HuH-7 (cell line): ENCODE measurements around the gene DEDD2.

Experiments
- DNase-seq: peaks from one replicate; pipeline ENCODE4 v3.0.0; 2011; ENCODE audit warnings: low spot score

Gene DEDD2

GRCh38 chr19:42170715-42171114 lies 46.8 kb downstream of the DEDD2 start:
- DNase-seq = no peak

GRCh38 chr19:42169486-42170413 lies 47.7 kb downstream of the DEDD2 start:
- DNase-seq = no peak

- DNase-seq = no peak
These were observed 49.3 kb downstream of the DEDD2 start for GRCh38 chr19:42168206-42168605.

- no peak for DNase-seq
These were observed 51.2 kb downstream of the DEDD2 start for GRCh38 chr19:42166316-42166715.

GRCh38 chr19:42165146-42165545 lies 52.3 kb downstream of the DEDD2 start:
- DNase-seq = no peak

GRCh38 chr19:42161616-42162263 lies 55.7 kb downstream of the DEDD2 start:
- DNase-seq = no peak

GRCh38 chr19:42159942-42160341 lies 57.5 kb downstream of the DEDD2 start:
- no peak for DNase-seq

- DNase-seq = no peak
These were observed 58.6 kb downstream of the DEDD2 start for GRCh38 chr19:42158926-42159325.

GRCh38 chr19:42156571-42156970 lies 60.9 kb downstream of the DEDD2 start:
- DNase-seq = no peak

- DNase-seq = no peak
These were observed 61.7 kb downstream of the DEDD2 start for GRCh38 chr19:42155796-42156195.

- no peak for DNase-seq
These were observed 62.8 kb downstream of the DEDD2 start for GRCh38 chr19:42154471-42155323.

- no peak for DNase-seq
These were observed 63.6 kb downstream of the DEDD2 start for GRCh38 chr19:42153672-42154433.

- no peak for DNase-seq
These were observed 64.4 kb downstream of the DEDD2 start for GRCh38 chr19:42152910-42153671.

- no peak for DNase-seq
These were observed 65.4 kb downstream of the DEDD2 start for GRCh38 chr19:42151782-42152684.

- DNase-seq = no peak
These were observed 66.5 kb downstream of the DEDD2 start for GRCh38 chr19:42150911-42151361.

- DNase-seq = no peak
These were observed 67.1 kb downstream of the DEDD2 start for GRCh38 chr19:42150364-42150763.

GRCh38 chr19:42149447-42150202 lies 67.9 kb downstream of the DEDD2 start:
- DNase-seq = no peak
